Upper lobe of left lung (tissue), 4 donors: ENCODE results near the gene CDK5RAP2.

Source experiments
- POLR2A ChIP-seq, 4 donors: fragments of 450-650 bp; IDR thresholded peaks; one replicate each; pipeline ENCODE4 v1.5.1; 2016 to 2017; ENCODE audit warnings: antibody characterized with exemption in 4 of 4, mild to moderate bottlenecking in 2 of 4
- POLR2AphosphoS5 ChIP-seq, 2 donors: sonication (generic); formaldehyde crosslinking; IDR thresholded peaks; one replicate each; pipeline ENCODE4 v1.5.1; 2017; ENCODE audit warnings: antibody characterized with exemption in 2 of 2
- TF ChIP-seq, protein P1 (sequence below), 6 experiments: fragments of 450-650 bp in 4 of 6; fragments of 200-600 bp in 2 of 6; sonication (generic) in 2 of 6; IDR thresholded peaks; one replicate each; pipeline ENCODE4 v1.5.1; 2016 to 2019; ENCODE audit warnings: antibody characterized with exemption in 6 of 6

DNA sequence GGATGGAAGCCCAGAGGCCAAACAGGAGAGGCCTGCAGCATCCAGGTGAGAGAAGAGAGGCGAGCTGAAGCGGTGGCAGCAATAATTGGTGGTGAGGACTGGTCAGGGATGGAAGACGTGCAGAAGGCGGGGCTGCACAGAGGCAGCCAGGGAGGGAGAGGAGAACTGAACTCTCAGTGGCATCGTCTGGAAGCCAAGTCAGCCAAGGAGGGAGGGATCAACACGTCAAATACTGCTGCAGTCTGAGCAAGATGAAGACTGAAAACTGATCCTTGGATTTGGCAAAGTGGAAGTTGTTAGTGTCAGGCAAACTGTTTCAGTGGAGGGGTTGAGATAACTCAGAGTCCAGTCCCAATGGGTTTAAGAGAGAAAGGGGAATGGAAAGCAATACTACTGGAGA, 145.4 kb downstream of the CDK5RAP2 start:
- TF ChIP-seq POLR2A (IDR thresholded peaks at IDR 0.05) (no peak), POLR2AphosphoS5 (IDR thresholded peaks at IDR 0.05) (no peak)
- TF ChIP-seq, protein P1, sequence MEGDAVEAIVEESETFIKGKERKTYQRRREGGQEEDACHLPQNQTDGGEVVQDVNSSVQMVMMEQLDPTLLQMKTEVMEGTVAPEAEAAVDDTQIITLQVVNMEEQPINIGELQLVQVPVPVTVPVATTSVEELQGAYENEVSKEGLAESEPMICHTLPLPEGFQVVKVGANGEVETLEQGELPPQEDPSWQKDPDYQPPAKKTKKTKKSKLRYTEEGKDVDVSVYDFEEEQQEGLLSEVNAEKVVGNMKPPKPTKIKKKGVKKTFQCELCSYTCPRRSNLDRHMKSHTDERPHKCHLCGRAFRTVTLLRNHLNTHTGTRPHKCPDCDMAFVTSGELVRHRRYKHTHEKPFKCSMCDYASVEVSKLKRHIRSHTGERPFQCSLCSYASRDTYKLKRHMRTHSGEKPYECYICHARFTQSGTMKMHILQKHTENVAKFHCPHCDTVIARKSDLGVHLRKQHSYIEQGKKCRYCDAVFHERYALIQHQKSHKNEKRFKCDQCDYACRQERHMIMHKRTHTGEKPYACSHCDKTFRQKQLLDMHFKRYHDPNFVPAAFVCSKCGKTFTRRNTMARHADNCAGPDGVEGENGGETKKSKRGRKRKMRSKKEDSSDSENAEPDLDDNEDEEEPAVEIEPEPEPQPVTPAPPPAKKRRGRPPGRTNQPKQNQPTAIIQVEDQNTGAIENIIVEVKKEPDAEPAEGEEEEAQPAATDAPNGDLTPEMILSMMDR (IDR thresholded peaks at IDR 0.05): no peak
